ENCODE measurements around the gene HMGA1.

The HMGA1 gene

GRCh38 chr6:34236443-34237315 is at the start of gene HMGA1:
HMGA1 (plus strand) TSS chr6:34236873; CDS start chr6:34240781, 3,908 bp downstream.
- DNase-seq (ENCODE audit: low spot score), result no peak
- Histone ChIP-seq H3K27ac (peak within 1 kb of the TSS; percentile 57 to 87), H3K4me3 (peak within 1 kb of the TSS; percentile 85)
- TF ChIP-seq, protein P1, sequence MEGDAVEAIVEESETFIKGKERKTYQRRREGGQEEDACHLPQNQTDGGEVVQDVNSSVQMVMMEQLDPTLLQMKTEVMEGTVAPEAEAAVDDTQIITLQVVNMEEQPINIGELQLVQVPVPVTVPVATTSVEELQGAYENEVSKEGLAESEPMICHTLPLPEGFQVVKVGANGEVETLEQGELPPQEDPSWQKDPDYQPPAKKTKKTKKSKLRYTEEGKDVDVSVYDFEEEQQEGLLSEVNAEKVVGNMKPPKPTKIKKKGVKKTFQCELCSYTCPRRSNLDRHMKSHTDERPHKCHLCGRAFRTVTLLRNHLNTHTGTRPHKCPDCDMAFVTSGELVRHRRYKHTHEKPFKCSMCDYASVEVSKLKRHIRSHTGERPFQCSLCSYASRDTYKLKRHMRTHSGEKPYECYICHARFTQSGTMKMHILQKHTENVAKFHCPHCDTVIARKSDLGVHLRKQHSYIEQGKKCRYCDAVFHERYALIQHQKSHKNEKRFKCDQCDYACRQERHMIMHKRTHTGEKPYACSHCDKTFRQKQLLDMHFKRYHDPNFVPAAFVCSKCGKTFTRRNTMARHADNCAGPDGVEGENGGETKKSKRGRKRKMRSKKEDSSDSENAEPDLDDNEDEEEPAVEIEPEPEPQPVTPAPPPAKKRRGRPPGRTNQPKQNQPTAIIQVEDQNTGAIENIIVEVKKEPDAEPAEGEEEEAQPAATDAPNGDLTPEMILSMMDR (IDR thresholded peaks at IDR 0.05), result no peak

- TF ChIP-seq, protein P1 (IDR thresholded peaks at IDR 0.05), result no peak
- no peak for DNase-seq (ENCODE audit: low spot score)
- no peak overlapping the region for H3K4me3 ChIP-seq
- no peak overlapping the region for H3K27ac ChIP-seq
Observed at GRCh38 chr6:34189806-34190503, 46.7 kb upstream of the HMGA1 start.

GRCh38 chr6:34190504-34191122 is 46.1 kb upstream of the HMGA1 start:
- TF ChIP-seq, protein P1 (IDR thresholded peaks at IDR 0.05), result no peak
- Histone ChIP-seq H3K27ac (no peak overlapping the region), H3K4me3 (no peak overlapping the region)
- no peak for DNase-seq (ENCODE audit: low spot score)

DNA sequence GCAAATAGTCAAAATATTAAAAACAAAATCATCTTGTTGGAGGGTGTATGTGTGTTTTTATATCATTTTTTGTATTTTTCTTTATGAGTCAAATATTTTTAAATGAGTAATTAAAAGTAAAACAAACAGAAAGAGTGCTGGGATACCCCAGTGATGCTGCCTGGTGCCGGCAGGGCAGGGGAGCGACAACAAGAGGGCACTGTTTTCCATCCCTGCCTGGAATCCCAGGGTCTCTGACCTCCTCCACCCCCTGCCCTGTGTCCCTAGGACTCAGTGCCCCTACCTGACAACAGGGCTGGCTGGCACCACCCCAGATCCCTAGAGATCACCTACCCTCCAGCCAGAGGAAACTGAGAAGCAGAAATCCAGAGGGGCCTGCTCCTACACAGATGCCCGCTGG is 41.9 kb upstream of the HMGA1 start:
- Histone ChIP-seq H3K4me3 (no peak overlapping the region), H3K27ac (no peak overlapping the region)
- TF ChIP-seq, protein P1 (IDR thresholded peaks at IDR 0.05), result no peak
- DNase-seq (ENCODE audit: low spot score), result no peak

- Histone ChIP-seq H3K4me3 (peak overlapping the region; percentile 75), H3K27ac (no peak overlapping the region)
- no peak for DNase-seq (ENCODE audit: low spot score)
- TF ChIP-seq, protein P1 (IDR thresholded peaks at IDR 0.05), result no peak
Observed at GRCh38 chr6:34195726-34196115, 41.0 kb upstream of the HMGA1 start.

DNA sequence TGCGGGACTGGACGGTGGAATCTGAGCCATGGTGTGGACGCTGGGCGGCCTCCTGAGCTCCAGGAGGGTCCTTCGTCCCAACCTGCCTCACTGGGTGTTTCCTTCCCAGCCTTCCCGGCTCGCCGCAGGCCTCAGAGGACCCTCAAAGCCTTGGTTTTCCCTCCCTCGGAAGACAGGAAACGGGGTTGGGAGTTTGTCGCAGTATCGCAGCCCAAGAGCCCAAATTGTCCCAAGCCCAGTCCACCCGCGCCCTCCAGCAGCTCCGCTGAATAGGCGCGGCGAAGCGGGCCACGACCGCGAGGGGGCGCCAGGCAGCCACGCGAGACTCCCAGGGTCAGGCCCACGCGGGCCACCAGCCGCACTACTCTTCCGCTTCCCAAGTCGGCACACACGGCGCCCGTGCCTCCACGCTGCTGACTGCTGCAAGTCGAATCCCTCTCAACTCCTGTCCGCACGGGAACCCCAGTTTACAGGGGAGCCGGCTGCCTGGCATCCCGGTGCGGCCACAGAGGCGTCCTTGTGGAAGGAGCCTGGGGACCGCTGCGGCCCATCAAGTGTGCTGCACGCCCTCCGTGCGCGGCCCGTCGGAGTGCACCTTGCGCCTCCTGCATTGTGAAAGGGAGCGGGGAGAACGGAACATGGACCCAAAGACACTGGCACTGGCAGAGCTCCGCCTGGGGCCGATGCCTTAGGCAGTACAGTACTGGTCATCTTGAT is 40.4 kb upstream of the HMGA1 start:
- DNase-seq (ENCODE audit: low spot score), result peak; percentile 89
- H3K27ac ChIP-seq, result peak overlapping the region in 1 of 2 donors; percentile 22
- TF ChIP-seq, protein P1 (IDR thresholded peaks at IDR 0.05), result peak; percentile 95
- H3K4me3 ChIP-seq, result peak overlapping the region; percentile 75
